Bronchial epithelial cell (primary cell): ENCODE results near the gene RARRES1. TPM values are rescaled to one million over a fixed set of nuclear protein-coding genes. Genes with fewer than 3 reads are reported as not detected.

Experiments used
- DNase-seq: peaks from one replicate; pipeline ENCODE4 v3.0.0-alpha.2; 2010; ENCODE audit warnings: low read depth
- FAIRE-seq: peaks from 2 replicates; lab custom pipeline; 2011; peaks lifted over from hg19 to GRCh38; lab: Jason Lieb, UNC
- H3K27me3 ChIP-seq: 2 replicates; pipeline ENCODE4 v1.5.1; 2011; ENCODE audit warnings: low read length; ENCODE audit not compliant: control insufficient read depth, insufficient read depth
- H3K36me3 ChIP-seq: 2 replicates; pipeline ENCODE4 v1.5.1; 2011; ENCODE audit warnings: low read length; ENCODE audit not compliant: control insufficient read depth, insufficient read depth
- H3K4me3 ChIP-seq: 2 replicates; pipeline ENCODE4 v1.5.1; 2011; ENCODE audit warnings: mild to moderate bottlenecking, low read depth, low read length, control low read depth
- CTCF ChIP-seq: IDR thresholded peaks from 2 replicates; pipeline ENCODE4 v1.5.1; 2011; ENCODE audit warnings: mild to moderate bottlenecking, moderate library complexity, low read length, control low read depth, inconsistent platforms; ENCODE audit not compliant: insufficient read depth, severe bottlenecking
- total RNA-seq: library from RNA; depleted of rRNA; stranded (reverse); fragments of >200 nt; gene quantifications from 2 replicates; pipeline ENCODE4 v1.2.1, GENCODE V29; 2014

Gene RARRES1
- total RNA-seq, 1 donor from 2014 or later: 2.4 TPM

- Histone ChIP-seq H3K4me3 (no peak overlapping the region), H3K36me3 (no peaks in the 10 kb centered on the region), H3K27me3 (peaks cover 2% of the 10 kb centered on the region)
- FAIRE-seq (no peak), DNase-seq (no peak)
- no peak for TF ChIP-seq CTCF
These were observed 5.2 kb upstream of the RARRES1 start for GRCh38 chr3:158737410-158737809.

GRCh38 chr3:158735296-158736033, 3.2 kb upstream of the RARRES1 start:
- H3K27me3 ChIP-seq: peaks cover 2% of the 10 kb centered on the region
- FAIRE-seq (no peak), DNase-seq (no peak)
- no peaks in the 10 kb centered on the region for H3K36me3 ChIP-seq
- no peak overlapping the region for H3K4me3 ChIP-seq
- no peak for TF ChIP-seq CTCF

GRCh38 chr3:158733656-158734055, 1.4 kb upstream of the RARRES1 start:
- no peaks in the 10 kb centered on the region for H3K27me3 ChIP-seq
- no peak for TF ChIP-seq CTCF
- DNase-seq (no peak), FAIRE-seq (no peak)
- H3K4me3 ChIP-seq: no peak overlapping the region
- H3K36me3 ChIP-seq: no peaks in the 10 kb centered on the region

GRCh38 chr3:158732856-158733200, 571 bp upstream of the RARRES1 start:
- DNase-seq: no peak
- H3K36me3 ChIP-seq: no peaks in the 10 kb centered on the region
- peak overlapping the region; percentile 40 for H3K4me3 ChIP-seq
- TF ChIP-seq CTCF: no peak
- FAIRE-seq: no peak
- no peaks in the 10 kb centered on the region for H3K27me3 ChIP-seq

GRCh38 chr3:158731486-158731885, 771 bp downstream of the RARRES1 start:
- DNase-seq: no peak

More at GRCh38 chr3:158731486-158731885, 771 bp downstream of the RARRES1 start:
- Histone ChIP-seq H3K27me3 (no peaks in the 10 kb centered on the region), H3K36me3 (no peaks in the 10 kb centered on the region), H3K4me3 (peak overlapping the region; percentile 40)
- no peak for TF ChIP-seq CTCF
- FAIRE-seq: no peak
